H1 (cell line): ENCODE measurements around the gene CCNY. TPM values are rescaled to one million over a fixed set of nuclear protein-coding genes. Genes with fewer than 3 reads are reported as not detected.

Experiments used
- CTCF ChIA-PET: fragments of 300-600 bp; sonication (Branson Sonifier 250); formaldehyde crosslinking; loops from one replicate; lab custom pipeline; 2021; ENCODE audit not compliant: partially characterized antibody; lab: Charles Lee
- POLR2A ChIA-PET: fragments of 300-600 bp; sonication (Branson Sonifier 250); formaldehyde crosslinking; loops from one replicate; lab custom pipeline; 2021; ENCODE audit warnings: inconsistent platforms; ENCODE audit not compliant: partially characterized antibody; lab: Charles Lee
- DNase-seq, 2 experiments: peaks; one replicate each; pipeline versions ENCODE4 v3.0.0 to v3.0.0-alpha.2; 2010 to 2022; ENCODE audit warnings: low spot score in 2 of 2, low read depth in 1 of 2, mixed read lengths in 1 of 2
- FAIRE-seq: peaks from 2 replicates; lab custom pipeline; 2011; peaks lifted over from hg19 to GRCh38; lab: Jason Lieb, UNC
- H2AFZ ChIP-seq: 2 replicates; pipeline ENCODE4 v1.8.1; 2012; ENCODE audit warnings: low read length, inconsistent platforms
- H2AK5ac ChIP-seq: 2 replicates; pipeline ENCODE4 v1.6.1; 2013; ENCODE audit warnings: low read depth, low read length
- H2BK120ac ChIP-seq: replicated peaks from 2 replicates; pipeline ENCODE3; 2013; ENCODE audit warnings: low read depth, low read length, inconsistent platforms
- H2BK12ac ChIP-seq: 2 replicates; pipeline ENCODE4 v1.6.1; 2013; ENCODE audit warnings: low read depth, low read length
- H2BK15ac ChIP-seq: 2 replicates; pipeline ENCODE4 v1.6.1; 2013; ENCODE audit warnings: low read length
- H2BK20ac ChIP-seq: 2 replicates; pipeline ENCODE4 v1.6.1; 2013; ENCODE audit warnings: low read length
- H2BK5ac ChIP-seq: 2 replicates; pipeline ENCODE4 v1.6.1; 2013; ENCODE audit warnings: low read depth, low read length
- H3K14ac ChIP-seq: 2 replicates; pipeline ENCODE4 v1.6.1; 2013; ENCODE audit warnings: inconsistent platforms; ENCODE audit not compliant: insufficient read length
- H3K18ac ChIP-seq: 2 replicates; pipeline ENCODE4 v1.6.1; 2013; ENCODE audit warnings: low read length; ENCODE audit errors: extremely low read depth
- H3K23ac ChIP-seq: 2 replicates; pipeline ENCODE4 v1.6.1; 2013; ENCODE audit warnings: inconsistent platforms; ENCODE audit not compliant: insufficient read length
- H3K23me2 ChIP-seq: 2 replicates; pipeline ENCODE4 v1.6.1; 2013; ENCODE audit warnings: low read depth, low read length
- H3K27ac ChIP-seq: 2 replicates; pipeline ENCODE4 v1.6.1; 2011; ENCODE audit warnings: low read depth, low read length, inconsistent platforms
- H3K27me3 ChIP-seq, 4 experiments: replicated peaks in 1 of 4; 1 replicate in 1 of 4; 2 replicates in 3 of 4; pipeline versions ENCODE4 v1.6.1 to v1.8.1; 2011 to 2013; ENCODE audit warnings: low read length in 3 of 4, mild to moderate bottlenecking in 3 of 4, inconsistent platforms in 2 of 4, mixed read lengths in 2 of 4, moderate library complexity in 1 of 4; ENCODE audit not compliant: control insufficient read depth in 3 of 4, insufficient read depth in 3 of 4; ENCODE audit errors: extremely low read depth in 1 of 4
- H3K36me3 ChIP-seq, 4 experiments: 2 replicates each; pipeline versions ENCODE4 v1.6.1 to v1.8.1; 2011 to 2013; ENCODE audit warnings: mild to moderate bottlenecking in 4 of 4, low read length in 3 of 4, moderate library complexity in 2 of 4, control low read depth in 1 of 4, inconsistent platforms in 1 of 4; ENCODE audit not compliant: insufficient read depth in 4 of 4, control insufficient read depth in 2 of 4
- H3K4ac ChIP-seq: replicated peaks from 2 replicates; pipeline ENCODE3; 2013; ENCODE audit warnings: low read length, low read depth, mixed read lengths, inconsistent platforms; ENCODE audit not compliant: insufficient read length
- H3K4me1 ChIP-seq, 4 experiments: replicated peaks in 1 of 4; 1 replicate in 1 of 4; 2 replicates in 3 of 4; pipeline versions ENCODE4 v1.6.1 to v1.8.1; 2011 to 2013; ENCODE audit warnings: low read length in 3 of 4, inconsistent platforms in 2 of 4, mixed read lengths in 1 of 4; ENCODE audit not compliant: insufficient read depth in 4 of 4, control insufficient read depth in 3 of 4
- H3K4me2 ChIP-seq, 2 experiments: 2 replicates each; pipeline versions ENCODE4 v1.6.1 to v1.8.1; 2011 to 2013; ENCODE audit warnings: low read depth in 2 of 2, low read length in 2 of 2, control low read depth in 1 of 2, inconsistent platforms in 1 of 2, mild to moderate bottlenecking in 1 of 2; ENCODE audit not compliant: insufficient read depth in 1 of 2
- H3K4me3 ChIP-seq, 4 experiments: fragments of 200-600, 300-600 bp in 1 of 4; sonication (generic), shearing (Covaris generic), sonication (Bioruptor Twin) in 1 of 4; 2 replicates each; pipeline versions ENCODE4 v1.5.1 to v1.8.1; 2011 to 2016; ENCODE audit warnings: low read length in 4 of 4, low read depth in 3 of 4, control low read depth in 2 of 4, inconsistent platforms in 2 of 4, mild to moderate bottlenecking in 2 of 4, mixed read lengths in 1 of 4, moderate library complexity in 1 of 4; ENCODE audit not compliant: insufficient read depth in 2 of 4; ENCODE audit errors: extremely low read depth in 1 of 4
- H3K56ac ChIP-seq: replicated peaks from 2 replicates; pipeline ENCODE3; 2013; ENCODE audit warnings: low read depth, mild to moderate bottlenecking, mixed read lengths, low read length, inconsistent platforms; ENCODE audit not compliant: insufficient read length
- H3K79me1 ChIP-seq: 2 replicates; pipeline ENCODE4 v1.6.1; 2013; ENCODE audit warnings: low read depth, low read length, control low read depth
- H3K79me2 ChIP-seq, 2 experiments: 2 replicates each; pipeline versions ENCODE4 v1.6.1 to v1.8.1; 2012 to 2013; ENCODE audit warnings: low read length in 2 of 2, mild to moderate bottlenecking in 2 of 2, inconsistent platforms in 1 of 2; ENCODE audit not compliant: insufficient read depth in 2 of 2, control insufficient read depth in 1 of 2
- H3K9ac ChIP-seq, 4 experiments: replicated peaks in 1 of 4; 1 replicate in 1 of 4; 2 replicates in 3 of 4; pipeline versions ENCODE4 v1.6.1 to v1.8.1; 2011 to 2013; ENCODE audit warnings: low read depth in 3 of 4, low read length in 3 of 4, control low read depth in 2 of 4, mild to moderate bottlenecking in 2 of 4, moderate library complexity in 2 of 4, inconsistent platforms in 1 of 4; ENCODE audit errors: extremely low read depth in 1 of 4
- H3K9me3 ChIP-seq, 2 experiments: 2 replicates each; pipeline versions ENCODE4 v1.6.1 to v1.8.1; 2012 to 2013; ENCODE audit warnings: mild to moderate bottlenecking in 2 of 2, moderate library complexity in 2 of 2, control low read depth in 1 of 2, inconsistent platforms in 1 of 2, low read depth in 1 of 2, low read length in 1 of 2, mixed read lengths in 1 of 2; ENCODE audit not compliant: insufficient read depth in 2 of 2
- H4K20me1 ChIP-seq, 2 experiments: replicated peaks in 1 of 2; 2 replicates each; pipeline versions ENCODE3 to v1.8.1; 2011 to 2013; ENCODE audit warnings: inconsistent platforms in 2 of 2, low read length in 2 of 2, mild to moderate bottlenecking in 1 of 2; ENCODE audit not compliant: insufficient read depth in 2 of 2, control insufficient read depth in 1 of 2
- H4K5ac ChIP-seq: 2 replicates; pipeline ENCODE4 v1.6.1; 2013; ENCODE audit warnings: low read length, low read depth, mixed read lengths, inconsistent platforms; ENCODE audit not compliant: insufficient read length
- H4K8ac ChIP-seq: 2 replicates; pipeline ENCODE4 v1.8.0; 2013; ENCODE audit warnings: mild to moderate bottlenecking, moderate library complexity, low read length, inconsistent platforms; ENCODE audit not compliant: insufficient read depth; ENCODE audit errors: extremely low read depth
- H4K91ac ChIP-seq: replicated peaks from 2 replicates; pipeline ENCODE3; 2013; ENCODE audit warnings: low read length, mixed read lengths, inconsistent platforms; ENCODE audit not compliant: insufficient read length
- CBX5 ChIP-seq: fragments of 300-800, 300-1000 bp; sonication (generic); IDR thresholded peaks from 2 replicates; pipeline ENCODE4 v1.7.1; 2016; ENCODE audit warnings: antibody characterized with exemption, low read length, low read depth
- HDAC6 ChIP-seq: IDR thresholded peaks from one replicate; pipeline ENCODE4 v1.7.1; 2012; ENCODE audit warnings: low read depth, mild to moderate bottlenecking, inconsistent platforms, low read length, moderate library complexity
- KDM5A ChIP-seq: fragments of 200-600 bp; IDR thresholded peaks from 2 replicates; pipeline ENCODE4 v1.7.1; 2012; ENCODE audit warnings: mild to moderate bottlenecking, low read length, inconsistent platforms, mixed read lengths
- RBBP5 ChIP-seq: IDR thresholded peaks from 2 replicates; pipeline ENCODE4 v1.7.1; 2012; ENCODE audit warnings: low read depth, mild to moderate bottlenecking, inconsistent platforms, low read length, moderate library complexity, borderline replicate concordance
- SIN3A ChIP-seq, 2 experiments: IDR thresholded peaks in 1 of 2; conservative IDR thresholded peaks in 1 of 2; 2 replicates each; pipeline ENCODE4 v1.6.1; 2011 to 2012; ENCODE audit warnings: low read length in 2 of 2, improper control_type of control experiment in 1 of 2, low read depth in 1 of 2, mild to moderate bottlenecking in 1 of 2
- SP2 ChIP-seq: IDR thresholded peaks from 2 replicates; pipeline ENCODE4 v1.6.1; 2012; ENCODE audit warnings: mild to moderate bottlenecking, low read length, inconsistent platforms
- SRF ChIP-seq: IDR thresholded peaks from 2 replicates; pipeline ENCODE4 v1.6.1; 2011; ENCODE audit warnings: mild to moderate bottlenecking, low read depth, low read length, moderate library complexity
- SUZ12 ChIP-seq: fragments of 200-600 bp; sonication (generic); IDR thresholded peaks from 2 replicates; pipeline ENCODE4 v1.6.1; 2012; ENCODE audit warnings: mild to moderate bottlenecking, inconsistent platforms, low read length, moderate library complexity, mixed read lengths
- TBP ChIP-seq: IDR thresholded peaks from 2 replicates; pipeline ENCODE4 v1.6.1; 2011; ENCODE audit warnings: low read depth, low read length, improper control_type of control experiment
- YY1 ChIP-seq: IDR thresholded peaks from 2 replicates; pipeline ENCODE4 v1.6.1; 2011; ENCODE audit warnings: low read depth, mild to moderate bottlenecking, low read length
- WGBS, 2 experiments: shearing (Covaris generic) in 1 of 2; methylation state at CpG; one replicate each; pipeline versions ENCODE4 v1.1.6 to v1.1.7; 2013 to 2015; ENCODE audit warnings: low lambda C conversion rate in 2 of 2, mixed read lengths in 2 of 2, inconsistent platforms in 1 of 2, low coverage in 1 of 2, missing lambda C conversion rate in 1 of 2; ENCODE audit not compliant: insufficient replicate concordance in 2 of 2, insufficient coverage in 1 of 2, insufficient read length in 1 of 2; ENCODE audit errors: extremely low coverage in 1 of 2, missing lambda C conversion rate in 1 of 2; 5-methylcytosine and 5-hydroxymethylcytosine counted together
- polyA plus RNA-seq, 7 experiments: library from polyadenylated mRNA; depleted of rRNA in 3 of 7; stranded (reverse) in 5 of 7; unstranded in 2 of 7; fragments of >200 nt in 5 of 7; fragments of 200-250 nt in 2 of 7; gene quantifications; 1 replicate in 5 of 7; 2 replicates in 1 of 7; 4 replicates in 1 of 7; pipeline versions ENCODE4 v1.2.1 to v1.2.3, GENCODE V29; 2011 to 2013; ENCODE audit warnings: missing spikeins in 2 of 7, mixed read lengths in 2 of 7
- total RNA-seq: library from RNA; stranded (reverse); fragmentation: NEBNext Ultra II Directional; extraction: Animal tissue kit (Norgen Biotek cat#: 25700); gene quantifications from 2 replicates; pipeline ENCODE4 v1.2.1, GENCODE V29; 2021
- TF ChIP-seq, protein P1 (sequence below): IDR thresholded peaks from 2 replicates; pipeline ENCODE4 v1.6.1; 2011; ENCODE audit warnings: low read length, improper control_type of control experiment

CCNY gene
- total and polyA plus RNA-seq, 2 of the 8 experiments (the other 6 are each of a cell fraction or from before 2014, with no cell fraction given): 25.3 to 68.2 TPM

GRCh38 chr10:35382096-35382495, 45.8 kb downstream of the CCNY start:
- POLR2A ChIA-PET: no interaction called here
- no peak overlapping the region for H3K14ac ChIP-seq
- TF ChIP-seq SP2 (no peak), SUZ12 (no peak), SRF (no peak), RBBP5 (no peak), CBX5 (no peak), KDM5A (no peak), TBP (no peak), YY1 (no peak), HDAC6 (no peak), SIN3A (conservative IDR thresholded peaks at IDR 0.05 in 1 of 2, IDR thresholded peaks at IDR 0.05 in 1 of 2; ENCODE audit: low read depth in 1 of 2, low read length in 2 of 2) (no peak)
- TF ChIP-seq, protein P1, sequence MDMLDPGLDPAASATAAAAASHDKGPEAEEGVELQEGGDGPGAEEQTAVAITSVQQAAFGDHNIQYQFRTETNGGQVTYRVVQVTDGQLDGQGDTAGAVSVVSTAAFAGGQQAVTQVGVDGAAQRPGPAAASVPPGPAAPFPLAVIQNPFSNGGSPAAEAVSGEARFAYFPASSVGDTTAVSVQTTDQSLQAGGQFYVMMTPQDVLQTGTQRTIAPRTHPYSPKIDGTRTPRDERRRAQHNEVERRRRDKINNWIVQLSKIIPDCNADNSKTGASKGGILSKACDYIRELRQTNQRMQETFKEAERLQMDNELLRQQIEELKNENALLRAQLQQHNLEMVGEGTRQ: no peak

More at GRCh38 chr10:35382096-35382495, 45.8 kb downstream of the CCNY start:
- FAIRE-seq (no peak), DNase-seq (no peak)
- Histone ChIP-seq H3K79me1 (peaks cover 8% of the 10 kb centered on the region; the same call in 1 of the 2 replicates), H3K4me3 (no peak overlapping the region), H3K56ac (no peak overlapping the region), H3K4ac (no peak overlapping the region), H2BK20ac (no peak overlapping the region), H3K9ac (no peak overlapping the region), H4K20me1 (peaks cover 3 to 10% of the 10 kb centered on the region in 2 experiments), H3K27me3 (no peaks in the 10 kb centered on the region), H3K79me2 (peaks cover 7 to 85% of the 10 kb centered on the region in 2 experiments), H2BK12ac (no peak overlapping the region), H3K9me3 (no peaks in the 10 kb centered on the region), H3K23me2 (no peaks in the 10 kb centered on the region), H3K4me2 (no peak overlapping the region), H2BK5ac (no peak overlapping the region), H2AFZ (no peak overlapping the region), H3K4me1 (peaks cover 4 to 10% (median 6%) of the 10 kb centered on the region in 4 experiments), H3K27ac (no peak overlapping the region), H3K23ac (no peak overlapping the region), H2AK5ac (no peak overlapping the region), H2BK15ac (no peak overlapping the region), H4K5ac (no peak overlapping the region), H3K18ac (no peak overlapping the region), H3K36me3 (no peaks in the 10 kb centered on the region), H4K8ac (no peak overlapping the region), H2BK120ac (no peak overlapping the region), H4K91ac (no peak overlapping the region)
- CTCF ChIA-PET: interaction anchor here (0.6 to 1.0 kb wide), 3 partner anchors 11 to 124 kb away, joined by 3 to 4 read pairs (median 3); no protein-coding TSS in a partner anchor
- 92% methylated on average over 7 of the region's 8 CpGs; no CpG with 5 or more reads in 1 of the 2 experiments for WGBS, 2 experiments
